ENCODE results near the gene CSTPP1.
"Not testable (repeated sequence)": the region's sequence is repeated elsewhere in the genome, so short reads cannot be mapped to it uniquely, and the experiment has no call there.

CSTPP1 gene

DNA sequence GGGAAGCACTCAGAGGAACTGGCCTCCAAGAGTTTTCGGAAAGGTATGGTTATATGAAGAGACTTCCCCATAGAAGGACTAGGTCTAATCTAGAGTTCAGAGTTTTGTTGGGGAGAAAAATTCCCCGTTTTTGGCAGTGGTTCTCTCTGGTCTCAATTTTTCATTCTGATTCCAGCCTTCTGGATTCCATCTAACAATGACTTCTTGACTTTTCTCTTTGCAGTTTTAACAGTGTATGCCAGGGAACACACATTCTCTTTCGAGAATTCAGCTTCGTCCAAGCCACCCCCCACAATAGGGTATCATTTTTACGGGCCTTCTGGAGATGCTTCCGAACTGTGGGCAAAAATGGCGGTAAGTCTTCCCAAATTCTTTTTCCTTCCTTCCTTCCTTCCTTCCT is 115.6 kb downstream of the CSTPP1 start:
- no peak for DNase-seq

GRCh38 chr11:47052576-47052975 is 116.0 kb downstream of the CSTPP1 start:
- DNase-seq: no peak

DNA sequence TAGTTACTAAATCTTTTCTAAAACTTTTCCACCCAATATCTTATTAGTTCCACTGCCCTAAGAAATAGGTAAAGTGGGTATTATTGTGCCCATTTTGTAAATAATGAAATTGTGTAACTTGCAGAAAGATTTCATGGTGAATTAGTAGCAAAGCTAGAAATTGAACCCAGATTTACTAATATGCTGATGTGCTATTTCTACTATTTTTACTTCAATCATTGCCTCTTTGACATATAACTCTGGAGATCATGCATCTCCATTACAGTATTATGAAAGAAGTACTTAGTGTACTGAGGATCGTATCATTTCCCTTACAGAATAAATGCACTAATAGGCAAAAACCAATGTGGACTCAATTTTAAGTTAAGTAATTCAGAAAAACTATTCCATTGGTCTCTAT is 119.0 kb downstream of the CSTPP1 start:
- no peak for DNase-seq

DNA sequence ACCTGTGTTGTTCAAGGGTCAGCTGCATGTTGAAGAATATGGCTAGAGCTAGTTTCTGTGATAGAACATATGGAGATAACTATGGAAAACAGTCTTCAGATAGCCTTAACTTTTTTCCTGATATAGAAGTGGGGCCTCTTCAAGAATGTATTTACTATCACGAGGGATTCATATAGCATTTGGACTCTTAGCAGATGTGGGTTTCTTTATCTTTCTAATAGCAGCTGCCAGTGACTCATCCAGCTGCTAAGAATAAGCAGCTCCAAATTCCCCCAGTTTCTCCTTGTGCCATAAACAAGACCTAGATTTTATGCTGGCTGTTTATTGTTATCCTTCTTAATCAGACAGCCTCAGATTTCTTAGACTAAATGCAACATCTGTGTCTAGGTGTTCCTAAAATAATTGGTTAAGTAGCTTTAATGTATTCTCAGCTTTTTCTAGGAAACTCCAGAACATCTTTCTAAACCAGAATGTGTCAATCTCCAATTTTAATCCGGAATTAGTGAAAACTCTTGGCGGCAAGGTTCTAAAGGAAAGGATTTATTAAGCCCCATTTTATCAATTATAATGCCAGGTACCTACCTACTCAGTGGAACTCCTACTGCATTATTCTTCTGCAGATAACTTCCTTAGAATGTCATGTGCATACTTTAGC is 119.8 kb downstream of the CSTPP1 start:
- no peak for DNase-seq

DNA sequence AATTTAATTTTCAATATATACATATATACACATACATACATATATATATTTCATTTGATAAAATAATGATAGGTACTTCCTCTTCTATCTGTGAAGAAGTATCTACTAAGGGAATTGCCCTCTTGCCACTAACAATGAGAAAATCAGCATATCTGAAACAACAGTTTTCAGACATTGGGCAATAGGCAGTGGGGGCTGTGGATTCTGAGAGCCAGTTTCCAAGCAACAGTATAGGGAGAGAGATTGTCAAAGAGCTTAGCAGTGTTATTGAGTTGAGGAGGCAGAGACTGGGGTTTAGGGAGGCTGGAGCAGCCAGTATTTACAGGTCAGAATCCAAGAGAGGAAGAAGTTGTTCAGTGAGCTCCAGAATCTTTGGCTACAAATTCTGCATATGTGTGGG is 120.8 kb downstream of the CSTPP1 start:
- DNase-seq: no peak

DNA sequence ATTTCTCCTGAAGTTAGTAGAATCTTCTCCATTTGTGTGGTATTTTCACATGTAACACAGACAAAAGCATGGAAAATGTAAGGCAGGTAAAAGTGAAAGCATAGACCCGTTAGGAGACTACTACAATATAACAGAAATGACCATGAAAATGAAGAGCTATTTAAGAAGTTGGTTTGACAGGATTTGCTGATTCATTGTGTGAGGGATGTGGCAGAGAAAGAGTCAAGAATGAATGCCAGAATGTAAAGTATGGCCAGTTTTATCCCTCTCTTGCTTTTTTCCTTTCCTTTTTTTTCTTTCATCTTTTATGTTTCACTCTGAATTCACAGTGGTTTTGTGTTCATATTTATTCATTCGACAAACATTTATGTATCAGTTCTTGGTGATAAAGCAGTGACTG is 124.2 kb downstream of the CSTPP1 start:
- no peak for DNase-seq

DNA sequence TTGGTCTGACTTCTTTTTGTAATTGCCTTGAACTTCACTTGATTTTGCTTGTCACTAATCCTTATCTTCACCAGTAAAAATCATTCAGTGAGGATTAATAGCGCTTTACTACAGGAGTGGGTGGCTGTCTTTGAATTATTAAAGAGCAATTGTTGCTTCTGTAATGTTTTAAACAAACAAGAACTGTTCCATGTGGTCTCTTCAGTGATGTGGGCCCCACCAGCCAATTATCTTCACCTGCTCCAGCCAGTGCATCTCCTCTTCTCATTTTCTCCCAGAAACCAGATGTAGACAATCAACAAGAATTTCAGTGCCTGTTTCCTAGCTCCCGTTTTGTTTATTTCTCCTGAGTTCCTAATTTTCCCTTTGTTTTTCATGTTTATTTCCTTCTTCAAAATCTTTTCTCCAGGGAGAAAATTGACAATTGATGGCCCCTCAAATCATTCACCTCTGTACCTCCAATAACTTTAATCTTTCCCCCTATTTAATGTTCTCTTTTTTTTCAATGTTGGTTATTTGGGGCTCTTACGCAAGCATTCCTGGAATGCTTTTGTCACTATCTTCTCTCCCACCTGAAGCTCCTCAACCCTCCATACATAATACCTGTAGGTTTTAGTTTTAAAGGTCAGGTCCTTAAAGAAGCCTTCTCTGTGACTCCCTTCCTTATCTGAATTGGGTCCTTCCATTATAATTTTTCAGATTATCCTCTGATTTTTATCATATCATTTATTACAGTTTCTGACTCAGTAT is 125.0 kb downstream of the CSTPP1 start:
- no peak for DNase-seq

DNA sequence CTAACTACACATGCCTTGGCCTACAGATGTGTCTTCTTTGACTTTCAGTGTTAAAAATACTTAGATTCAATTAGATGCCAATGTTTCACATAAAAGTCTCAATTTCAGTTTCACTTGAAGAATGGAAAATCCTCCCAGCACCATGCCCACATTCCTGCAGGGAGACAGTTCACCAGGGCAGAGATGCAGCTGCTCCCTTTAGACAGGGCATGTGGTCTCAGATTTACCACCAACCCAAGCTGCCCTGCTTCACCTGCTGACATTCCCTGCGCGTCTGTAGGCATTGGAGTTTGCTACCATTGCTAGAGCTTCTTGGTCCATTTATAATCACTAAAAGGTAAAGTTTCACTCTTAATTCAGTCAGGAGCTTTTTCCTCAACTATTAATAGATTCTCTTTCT is 126.2 kb downstream of the CSTPP1 start:
- DNase-seq: no peak

GRCh38 chr11:47067401-47067800 is 130.8 kb downstream of the CSTPP1 start:
- no peak for DNase-seq

DNA sequence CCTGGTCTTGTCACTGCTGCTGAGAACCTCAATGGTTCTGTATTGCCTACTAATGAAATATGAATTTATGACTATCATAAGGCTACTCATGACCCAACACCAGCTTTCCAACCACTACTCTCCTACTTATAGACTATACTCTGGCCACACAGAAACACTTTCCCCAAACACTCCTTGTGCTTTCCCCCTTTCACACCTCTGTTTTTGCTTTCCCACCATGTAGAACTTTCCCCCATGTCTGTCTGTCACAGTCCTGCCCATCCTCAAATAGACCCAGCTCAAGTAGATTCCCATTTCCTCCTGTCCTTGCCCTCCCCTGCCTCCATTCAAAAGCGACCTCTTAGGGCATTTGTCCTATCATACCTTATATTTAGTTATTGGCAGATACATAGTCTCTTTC is 134.2 kb downstream of the CSTPP1 start:
- DNase-seq: no peak

DNA sequence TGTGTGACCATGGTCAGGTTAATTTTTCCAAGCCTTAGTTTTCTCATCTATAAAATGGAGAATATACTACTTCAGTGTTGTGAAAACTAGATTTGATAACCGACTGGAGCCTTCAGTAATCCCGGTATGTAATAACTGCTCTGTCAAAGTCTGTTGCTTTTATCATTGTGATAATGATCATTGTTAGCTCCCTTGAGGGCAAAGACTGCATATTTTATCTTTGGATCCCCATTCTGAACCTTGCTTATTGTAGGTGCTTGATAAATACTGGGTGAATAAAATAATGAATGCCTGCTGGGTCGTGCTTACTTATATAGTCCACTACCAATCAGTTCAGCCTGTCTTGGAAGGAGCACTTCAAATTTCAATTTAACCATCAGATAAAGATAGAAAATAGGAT is 134.8 kb downstream of the CSTPP1 start:
- no peak for DNase-seq

DNA sequence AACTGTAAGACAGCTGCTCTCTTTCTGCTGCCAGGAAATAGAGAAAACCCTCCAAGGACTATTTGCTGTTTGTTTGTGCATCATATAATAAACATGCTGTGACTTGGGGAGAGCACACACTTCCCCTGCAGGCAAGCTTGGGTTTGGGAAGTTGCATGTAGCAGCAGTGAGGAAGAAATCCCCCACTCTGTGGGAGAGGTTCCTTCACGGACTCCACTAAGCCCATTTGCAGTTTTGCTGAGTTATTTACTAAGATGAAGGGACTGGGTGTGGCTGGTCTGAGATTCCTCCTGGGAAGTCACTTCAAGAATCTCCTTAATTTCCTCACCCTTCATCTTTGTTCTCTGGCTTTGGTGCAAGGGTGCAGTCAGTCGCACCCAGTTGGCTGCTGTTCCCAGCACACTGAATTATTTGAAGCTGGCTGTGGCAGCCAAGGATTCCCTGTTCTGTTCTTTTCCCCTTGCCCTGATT is 135.3 kb downstream of the CSTPP1 start:
- no peak for DNase-seq

DNA sequence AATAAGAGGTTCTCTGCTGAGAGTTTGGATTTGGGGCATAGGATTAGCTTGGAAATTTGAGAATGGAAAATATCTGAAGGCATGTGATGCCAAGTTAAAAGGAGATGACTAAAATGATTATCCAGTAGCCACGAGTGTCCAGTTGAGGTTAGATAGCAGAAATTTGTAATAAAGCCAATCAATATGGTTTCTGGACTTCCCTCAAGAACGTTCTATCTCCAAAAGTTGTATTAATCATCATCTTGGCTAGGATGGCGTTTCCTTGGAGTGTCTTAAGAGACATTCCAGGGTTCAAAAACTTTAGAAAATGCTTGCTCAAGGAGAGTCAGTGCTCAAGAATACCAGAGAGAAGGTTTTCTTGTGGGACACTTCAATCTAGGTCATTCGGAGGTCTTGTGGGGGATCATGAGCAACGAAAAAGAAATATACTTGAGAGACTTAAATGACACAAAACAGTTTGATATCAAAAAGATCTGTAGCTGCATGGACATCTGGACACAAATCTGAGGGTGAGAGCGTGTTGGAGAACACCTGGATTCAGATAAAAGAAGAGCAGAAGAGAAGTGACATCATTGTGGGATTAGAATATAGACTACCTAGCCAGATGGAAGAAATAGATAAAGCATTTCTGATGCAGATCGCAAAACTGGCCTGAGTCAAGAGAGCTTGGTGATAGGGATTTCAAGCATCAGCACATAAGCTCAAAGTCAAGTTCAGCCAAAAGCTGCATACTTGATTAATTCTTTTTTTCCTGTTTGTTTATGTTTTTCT is 142.4 kb downstream of the CSTPP1 start:
- DNase-seq: no peak

- not testable (repeated sequence) for DNase-seq
Observed at GRCh38 chr11:47080775-47081174, 144.2 kb downstream of the CSTPP1 start.

GRCh38 chr11:47083913-47084312 is 147.4 kb downstream of the CSTPP1 start:
- DNase-seq: peak in 1 of 2 experiments; percentile 17

- no peak for DNase-seq
Observed at GRCh38 chr11:47087801-47088200, 151.2 kb downstream of the CSTPP1 start.

- DNase-seq: no peak
Observed at GRCh38 chr11:47093541-47093940, 157.0 kb downstream of the CSTPP1 start.

DNA sequence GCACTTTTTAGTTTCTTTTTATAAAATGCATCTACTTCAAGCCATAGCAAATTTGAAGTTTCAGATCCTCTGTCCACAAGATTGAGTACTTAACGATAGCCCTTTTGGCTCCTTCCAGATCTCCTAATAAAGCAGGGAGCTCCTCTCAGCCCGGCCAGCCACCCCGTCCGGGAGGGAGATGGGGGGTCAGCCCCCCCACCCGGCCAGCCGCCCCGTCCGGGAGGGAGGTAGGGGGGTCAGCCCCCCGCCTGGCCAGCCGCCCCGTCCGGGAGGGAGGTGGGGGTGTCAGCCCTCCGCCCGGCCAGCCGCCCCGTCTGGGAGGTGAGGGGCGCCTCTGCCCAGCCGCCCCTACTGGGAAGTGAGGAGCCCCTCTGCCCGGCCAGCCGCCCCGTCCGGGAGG is 160.3 kb downstream of the CSTPP1 start:
- DNase-seq: not testable (repeated sequence)

DNA sequence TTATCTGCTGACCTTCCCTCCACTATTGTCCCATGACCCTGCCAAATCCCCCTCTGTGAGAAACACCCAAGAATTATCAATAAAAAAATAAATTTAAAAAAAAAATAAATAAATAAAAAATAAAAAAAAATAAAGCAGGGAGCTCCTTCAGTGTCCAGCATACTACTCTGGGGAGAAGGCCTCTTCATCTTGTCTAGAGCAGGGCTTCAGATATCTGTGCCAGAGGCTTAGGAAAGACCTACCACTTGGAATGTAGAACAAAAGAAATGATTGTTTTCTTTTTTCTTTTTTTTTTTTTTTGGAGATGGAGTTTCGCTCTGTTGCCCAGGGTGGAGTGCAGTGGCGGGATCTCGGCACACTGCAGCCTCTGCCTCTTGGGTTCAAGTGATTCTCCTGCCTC is 161.7 kb downstream of the CSTPP1 start:
- DNase-seq: not testable (repeated sequence)

- DNase-seq: no peak
Observed at GRCh38 chr11:47099214-47099917, 162.8 kb downstream of the CSTPP1 start.

GRCh38 chr11:47099918-47100315 is 163.4 kb downstream of the CSTPP1 start:
- DNase-seq: no peak

- DNase-seq: no peak
Observed at GRCh38 chr11:47101406-47101805, 164.8 kb downstream of the CSTPP1 start.
